ENCODE measurements around the gene NQO2. TPM values are rescaled to one million over a fixed set of nuclear protein-coding genes. Genes with fewer than 3 reads are reported as not detected.
"Not testable (repeated sequence)": the region's sequence is repeated elsewhere in the genome, so short reads cannot be mapped to it uniquely, and the experiment has no call there.

The NQO2 gene
- polyA plus RNA-seq, 4 donors, result 51.9 to 80.3 (median 61.5) TPM

- DNase-seq (ENCODE audit: low read depth in 4 of 4, low spot score in 2 of 4), result no peak
Measured at GRCh38 chr6:3035397-3035796, 35.7 kb downstream of the NQO2 start.

GRCh38 chr6:3036861-3037637 lies 37.4 kb downstream of the NQO2 start:
- no peak for DNase-seq (ENCODE audit: low read depth in 4 of 4, low spot score in 2 of 4)

GRCh38 chr6:3037638-3038365 lies 38.1 kb downstream of the NQO2 start:
- no peak for DNase-seq (ENCODE audit: low read depth in 4 of 4, low spot score in 2 of 4)

GRCh38 chr6:3039384-3039783 lies 39.7 kb downstream of the NQO2 start:
- DNase-seq (ENCODE audit: low read depth in 4 of 4, low spot score in 2 of 4), result no peak

- DNase-seq (ENCODE audit: low read depth in 4 of 4, low spot score in 2 of 4), result no peak
Measured at GRCh38 chr6:3041147-3041546, 41.5 kb downstream of the NQO2 start.

GRCh38 chr6:3041606-3042005 lies 41.9 kb downstream of the NQO2 start:
- DNase-seq (ENCODE audit: low read depth in 4 of 4, low spot score in 2 of 4), result no peak

- no peak for DNase-seq (ENCODE audit: low read depth in 4 of 4, low spot score in 2 of 4)
Measured at GRCh38 chr6:3045369-3045768, 45.7 kb downstream of the NQO2 start.

GRCh38 chr6:3045777-3046176 lies 46.1 kb downstream of the NQO2 start:
- DNase-seq (ENCODE audit: low read depth in 4 of 4, low spot score in 2 of 4), result no peak

GRCh38 chr6:3046295-3046694 lies 46.6 kb downstream of the NQO2 start:
- no peak for DNase-seq (ENCODE audit: low read depth in 4 of 4, low spot score in 2 of 4)

- DNase-seq (ENCODE audit: low read depth in 4 of 4, low spot score in 2 of 4), result not testable (repeated sequence)
Measured at GRCh38 chr6:3048009-3048408, 48.3 kb downstream of the NQO2 start.

- DNase-seq (ENCODE audit: low read depth in 4 of 4, low spot score in 2 of 4), result no peak
Measured at GRCh38 chr6:3052481-3053230, 53.0 kb downstream of the NQO2 start.

GRCh38 chr6:3053231-3053508 lies 53.5 kb downstream of the NQO2 start:
- DNase-seq (ENCODE audit: low read depth in 4 of 4, low spot score in 2 of 4), result no peak

- not testable (repeated sequence) for DNase-seq (ENCODE audit: low read depth in 4 of 4, low spot score in 2 of 4)
Measured at GRCh38 chr6:3054229-3055157, 54.8 kb downstream of the NQO2 start.

- DNase-seq (ENCODE audit: low read depth in 4 of 4, low spot score in 2 of 4), result not testable (repeated sequence)
Measured at GRCh38 chr6:3055158-3055499, 55.4 kb downstream of the NQO2 start.

GRCh38 chr6:3057063-3057770 lies 57.5 kb downstream of the NQO2 start:
- DNase-seq (ENCODE audit: low read depth in 4 of 4, low spot score in 2 of 4), result no peak

GRCh38 chr6:3058957-3059356 lies 59.3 kb downstream of the NQO2 start:
- no peak for DNase-seq (ENCODE audit: low read depth in 4 of 4, low spot score in 2 of 4)

- not testable (repeated sequence) for DNase-seq (ENCODE audit: low read depth in 4 of 4, low spot score in 2 of 4)
Measured at GRCh38 chr6:3060092-3060491, 60.4 kb downstream of the NQO2 start.

- no peak for DNase-seq (ENCODE audit: low read depth in 4 of 4, low spot score in 2 of 4)
Measured at GRCh38 chr6:3061501-3061941, 61.8 kb downstream of the NQO2 start.

GRCh38 chr6:3063340-3063732 lies 63.6 kb downstream of the NQO2 start:
- DNase-seq (ENCODE audit: low read depth in 4 of 4, low spot score in 2 of 4), result not testable (repeated sequence)
